Gastrocnemius medialis (tissue), 4 donors: Measurements from ENCODE around the gene IL31. TPM values are rescaled to one million over a fixed set of nuclear protein-coding genes. Genes with fewer than 3 reads are reported as not detected.
A peak's percentile ranks its signal among the peaks of the same experiment; 100 is the strongest.
"Not testable (repeated sequence)": the region's sequence is repeated elsewhere in the genome, so short reads cannot be mapped to it uniquely, and the experiment has no call there.

Experiments used
- ATAC-seq, 2 donors: fragments of 150-250 bp; one replicate each; pipeline ENCODE4 v1.9.1; 2016
- DNase-seq, 2 donors: peaks; one replicate each; pipeline ENCODE4 v3.0.0-alpha.2; 2019
- H3K27ac ChIP-seq, 4 donors: fragments of 200-600 bp; sonication (generic); 1 replicate in 1 of 4; 2 replicates in 3 of 4; pipeline ENCODE4 v1.5.1; 2016 to 2018; ENCODE audit warnings: mild to moderate bottlenecking in 2 of 4, moderate library complexity in 1 of 4
- H3K27me3 ChIP-seq, 3 donors: fragments of 200-600 bp; sonication (generic) in 2 of 3; 1 replicate in 1 of 3; 2 replicates in 2 of 3; pipeline versions ENCODE4 v1.5.1 to v1.6.0; 2016 to 2019; ENCODE audit warnings: mild to moderate bottlenecking in 1 of 3, moderate library complexity in 1 of 3
- H3K36me3 ChIP-seq, 2 donors: fragments of 200-600 bp; sonication (generic) in 1 of 2; one replicate each; pipeline ENCODE4 v1.5.1; 2017 to 2018
- H3K4me1 ChIP-seq, 2 donors: fragments of 200-600 bp; sonication (generic) in 1 of 2; one replicate each; pipeline ENCODE4 v1.5.1; 2016 to 2017; ENCODE audit warnings: mild to moderate bottlenecking in 2 of 2
- H3K4me3 ChIP-seq, 4 donors: fragments of 200-600 bp; sonication (generic) in 3 of 4; 1 replicate in 1 of 4; 2 replicates in 3 of 4; pipeline ENCODE4 v1.5.1; 2016 to 2019; ENCODE audit warnings: mild to moderate bottlenecking in 2 of 4
- H3K9me3 ChIP-seq, 3 donors: fragments of 200-600 bp; sonication (generic) in 2 of 3; 1 replicate in 1 of 3; 2 replicates in 2 of 3; pipeline ENCODE4 v1.5.1; 2016 to 2019
- POLR2A ChIP-seq, 2 donors: fragments of 450-650 bp; IDR thresholded peaks; one replicate each; pipeline ENCODE4 v1.6.1; 2017; ENCODE audit warnings: antibody characterized with exemption in 2 of 2, mild to moderate bottlenecking in 2 of 2, moderate library complexity in 2 of 2
- in situ Hi-C, 4 donors: fragments of 200-750 bp; cut with MboI; loops; one replicate each; pipeline versions ENCODE4 v1.15.0 to v1.8.0; 2017; ENCODE audit warnings: low sequenced_read_pairs in 4 of 4
- intact Hi-C: fragments of 100-400 bp; cut with DNase I; formaldehyde crosslinking; loops from one replicate; pipeline ENCODE4 v1.15.1; 2023; ENCODE audit warnings: low total_unique reads
- total RNA-seq, 4 donors: library from RNA; depleted of rRNA; stranded (reverse); fragments of >200 nt; gene quantifications; one replicate each; pipeline versions ENCODE4 v1.1.0 to v1.2.3, GENCODE V29; 2016
- TF ChIP-seq, protein P1 (sequence below), 5 experiments: fragments of 450-650 bp in 3 of 5; fragments of 200-600 bp in 2 of 5; sonication (generic) in 2 of 5; IDR thresholded peaks in 4 of 5; conservative IDR thresholded peaks in 1 of 5; 1 replicate in 4 of 5; 2 replicates in 1 of 5; pipeline ENCODE4 v1.5.1; 2016 to 2019; ENCODE audit warnings: antibody characterized with exemption in 5 of 5, mild to moderate bottlenecking in 3 of 5, moderate library complexity in 3 of 5

The IL31 gene
- total RNA-seq, 4 donors from 2014 or later, result not detected

DNA sequence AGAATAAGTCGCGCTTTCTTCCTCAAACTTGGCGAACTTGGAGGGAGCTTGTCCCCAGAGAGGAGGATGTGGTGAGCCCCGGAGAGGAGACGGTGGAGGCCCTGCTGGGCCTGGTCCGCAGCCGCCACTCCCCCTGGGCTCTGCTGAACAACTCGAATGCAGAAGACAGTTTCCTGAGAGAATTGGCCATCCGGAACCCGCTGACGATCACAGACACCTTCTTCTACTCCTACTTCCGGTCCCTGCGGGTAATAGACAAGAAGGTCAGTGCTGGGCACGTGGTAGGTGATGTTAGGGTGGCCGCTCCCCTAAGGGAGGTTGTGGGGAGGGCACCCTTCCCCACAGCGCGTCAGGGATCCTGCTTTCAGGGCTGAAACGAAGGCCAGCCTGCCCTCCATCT, 10.5 kb upstream of the IL31 start:
- ATAC-seq, result no peak
- TF ChIP-seq POLR2A (IDR thresholded peaks at IDR 0.05), result no peak
- TF ChIP-seq, protein P1, sequence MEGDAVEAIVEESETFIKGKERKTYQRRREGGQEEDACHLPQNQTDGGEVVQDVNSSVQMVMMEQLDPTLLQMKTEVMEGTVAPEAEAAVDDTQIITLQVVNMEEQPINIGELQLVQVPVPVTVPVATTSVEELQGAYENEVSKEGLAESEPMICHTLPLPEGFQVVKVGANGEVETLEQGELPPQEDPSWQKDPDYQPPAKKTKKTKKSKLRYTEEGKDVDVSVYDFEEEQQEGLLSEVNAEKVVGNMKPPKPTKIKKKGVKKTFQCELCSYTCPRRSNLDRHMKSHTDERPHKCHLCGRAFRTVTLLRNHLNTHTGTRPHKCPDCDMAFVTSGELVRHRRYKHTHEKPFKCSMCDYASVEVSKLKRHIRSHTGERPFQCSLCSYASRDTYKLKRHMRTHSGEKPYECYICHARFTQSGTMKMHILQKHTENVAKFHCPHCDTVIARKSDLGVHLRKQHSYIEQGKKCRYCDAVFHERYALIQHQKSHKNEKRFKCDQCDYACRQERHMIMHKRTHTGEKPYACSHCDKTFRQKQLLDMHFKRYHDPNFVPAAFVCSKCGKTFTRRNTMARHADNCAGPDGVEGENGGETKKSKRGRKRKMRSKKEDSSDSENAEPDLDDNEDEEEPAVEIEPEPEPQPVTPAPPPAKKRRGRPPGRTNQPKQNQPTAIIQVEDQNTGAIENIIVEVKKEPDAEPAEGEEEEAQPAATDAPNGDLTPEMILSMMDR (IDR thresholded peaks at IDR 0.05 in 4 of 5, conservative IDR thresholded peaks at IDR 0.05 in 1 of 5), result no peak
- no peaks in the 10 kb centered on the region for H3K4me1 ChIP-seq
- peaks cover 0 to 10% (median 0%) of the 10 kb centered on the region in 3 donors for H3K27me3 ChIP-seq
- intact Hi-C loops, result loop anchor here (5.0 kb wide), 1 partner anchor 42 kb away; no protein-coding TSS in a partner anchor
- H3K27ac ChIP-seq, result no peak overlapping the region
- in situ Hi-C loops, result no loop called here
- H3K4me3 ChIP-seq, result no peak overlapping the region
- H3K36me3 ChIP-seq, result no peaks in the 10 kb centered on the region
- H3K9me3 ChIP-seq, result no peaks in the 10 kb centered on the region
- no peak for DNase-seq

DNA sequence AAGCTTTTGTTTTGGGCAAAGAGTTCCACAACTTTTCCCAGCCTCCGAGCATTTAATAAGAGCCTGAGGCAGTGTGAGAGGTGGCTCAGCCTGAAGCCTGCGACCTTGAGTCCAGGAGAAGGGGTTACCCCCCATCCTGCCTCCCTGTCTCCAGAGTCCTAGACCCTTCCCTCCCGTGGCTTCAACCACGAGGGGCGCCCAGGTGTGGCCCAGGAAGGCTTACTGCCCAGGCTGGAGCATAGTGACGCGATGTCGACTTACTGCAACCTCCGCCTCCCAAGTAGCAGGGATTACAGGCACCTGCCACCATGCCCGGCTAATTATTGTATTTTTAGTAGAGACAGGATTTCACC, 9.5 kb upstream of the IL31 start:
- Histone ChIP-seq H3K4me3 (peak overlapping the region in 3 of 4 donors; percentile 39 to 58 (median 48)), H3K9me3 (no peaks in the 10 kb centered on the region), H3K27ac (no peak overlapping the region), H3K27me3 (peaks cover 0 to 10% (median 0%) of the 10 kb centered on the region in 3 donors), H3K4me1 (no peaks in the 10 kb centered on the region), H3K36me3 (no peaks in the 10 kb centered on the region)
- in situ Hi-C loops (no loop called here), intact Hi-C loops (loop anchor here (5.0 kb wide), 1 partner anchor 41 kb away; no protein-coding TSS in a partner anchor)
- ATAC-seq (no peak), DNase-seq (no peak)
- TF ChIP-seq, protein P1 (IDR thresholded peaks at IDR 0.05 in 4 of 5, conservative IDR thresholded peaks at IDR 0.05 in 1 of 5), result no peak
- no peak for TF ChIP-seq POLR2A (IDR thresholded peaks at IDR 0.05)

DNA sequence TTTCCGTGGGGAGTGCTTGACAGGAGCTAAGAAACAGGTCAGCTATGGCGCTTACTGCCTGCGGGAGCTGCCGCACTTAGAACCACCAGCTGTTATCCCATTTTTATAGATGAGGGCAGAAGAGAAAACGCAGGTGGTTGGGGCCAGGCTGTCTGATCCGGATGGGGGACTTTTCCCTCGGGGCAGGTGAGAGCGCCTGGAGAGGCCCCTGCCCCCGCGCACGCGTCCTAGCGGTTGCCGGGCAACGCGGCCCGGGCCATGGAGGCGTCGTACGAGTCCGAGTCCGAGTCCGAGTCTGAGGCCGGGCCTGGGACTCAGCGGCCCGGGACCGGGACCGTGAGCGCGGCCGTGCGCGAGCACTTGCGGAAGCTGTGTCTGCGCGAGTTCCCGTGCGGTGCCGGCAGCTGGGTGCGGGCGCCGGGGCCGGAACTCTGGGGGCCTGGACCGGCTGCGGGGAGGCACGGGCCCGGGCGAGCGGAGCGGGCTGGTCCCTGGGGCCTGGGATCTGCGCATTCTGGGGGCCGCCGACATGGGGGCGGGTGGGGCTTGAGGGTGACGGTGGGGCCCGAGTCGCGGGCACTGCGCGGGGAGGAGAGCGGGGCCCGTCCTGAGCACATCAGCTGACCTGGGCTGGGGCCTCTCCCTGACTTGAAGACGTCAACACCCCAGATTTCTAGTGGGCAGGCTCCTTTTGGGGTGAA, 9.0 kb upstream of the IL31 start, which contains the start of gene LRRC43:
TSS of gene LRRC43 (plus strand) at position 237 of the 701 bp plus-strand sequence. CDS start at position 259, 22 bp downstream.
- Histone ChIP-seq H3K27ac (no peak within 1 kb of the TSS), H3K4me1 (no peaks in the 10 kb centered on the region), H3K36me3 (no peaks in the 10 kb centered on the region), H3K27me3 (peaks cover 0 to 10% (median 0%) of the 10 kb centered on the region in 3 donors), H3K9me3 (no peaks in the 10 kb centered on the region), H3K4me3 (peak within 1 kb of the TSS; percentile 39 to 64 (median 53))
- DNase-seq, result no peak
- in situ Hi-C loops (no loop called here), intact Hi-C loops (loop anchor here (5.0 kb wide), 1 partner anchor 41 kb away; no protein-coding TSS in a partner anchor)
- peak; percentile 26 to 30 for ATAC-seq
- TF ChIP-seq POLR2A (IDR thresholded peaks at IDR 0.05), result no peak
- TF ChIP-seq, protein P1 (IDR thresholded peaks at IDR 0.05 in 4 of 5, conservative IDR thresholded peaks at IDR 0.05 in 1 of 5), result no peak

DNA sequence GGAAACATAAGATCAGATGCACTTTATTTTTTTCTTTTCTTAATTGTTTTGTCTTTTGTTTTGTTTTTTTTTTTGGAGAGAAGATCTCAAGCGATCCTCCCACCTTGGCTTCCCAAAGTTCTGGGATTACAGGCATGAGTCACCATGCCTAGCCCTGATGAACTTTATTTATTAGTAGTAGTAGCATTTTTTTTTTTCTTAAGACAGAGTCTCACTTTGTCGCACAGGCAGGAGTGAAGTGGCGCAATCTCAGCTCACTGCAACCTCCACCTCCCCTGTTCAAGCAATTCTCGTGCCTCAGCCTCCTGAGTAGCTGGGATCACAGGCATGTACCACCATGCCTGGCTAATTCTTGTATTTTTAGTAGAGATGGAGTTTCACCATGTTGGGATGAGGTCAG, 2.5 kb upstream of the IL31 start:
- H3K4me3 ChIP-seq, H3K27me3 ChIP-seq, ATAC-seq, H3K27ac ChIP-seq, DNase-seq, H3K9me3 ChIP-seq, intact Hi-C loops, H3K36me3 ChIP-seq, H3K4me1 ChIP-seq, in situ Hi-C loops: not testable (repeated sequence)

DNA sequence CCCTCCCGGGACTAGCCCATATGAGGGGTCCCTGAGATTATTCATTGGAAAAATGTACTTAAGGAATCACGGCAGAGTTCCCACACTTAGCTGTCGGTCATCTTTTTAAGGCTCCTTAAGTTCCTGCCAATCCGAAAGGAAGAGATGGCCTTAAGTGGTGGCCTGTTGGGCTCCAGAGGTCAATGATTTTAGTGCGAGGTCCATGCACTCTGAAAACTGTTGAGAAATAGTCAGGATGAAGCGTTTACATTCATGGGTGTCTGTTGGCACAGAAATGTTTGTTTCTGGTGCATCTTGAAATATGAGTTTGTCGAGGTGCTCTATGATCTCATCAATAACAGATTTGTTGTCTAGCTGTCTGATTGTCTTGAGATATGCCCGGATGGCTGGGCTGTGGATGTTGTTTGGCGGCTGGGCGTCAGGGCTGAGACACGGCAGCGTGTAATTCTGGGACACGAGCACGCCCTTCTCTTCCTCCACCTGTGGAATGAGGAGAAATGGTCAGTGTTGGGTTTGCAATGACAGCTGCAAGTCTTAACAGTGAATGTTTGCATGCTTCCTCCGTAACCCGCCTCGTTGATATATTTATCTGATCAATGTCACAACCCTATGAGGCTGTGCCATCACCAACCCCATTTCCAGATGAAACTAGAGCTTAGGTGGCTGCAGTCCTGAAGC, 1.6 kb downstream of the IL31 start:
- no peak overlapping the region for H3K27ac ChIP-seq
- H3K4me1 ChIP-seq, result no peaks in the 10 kb centered on the region
- H3K36me3 ChIP-seq, result no peaks in the 10 kb centered on the region
- ATAC-seq (no peak), DNase-seq (no peak)
- intact Hi-C loops, result no loop called here
- H3K9me3 ChIP-seq, result no peaks in the 10 kb centered on the region
- in situ Hi-C loops, result no loop called here
- H3K27me3 ChIP-seq, result peaks cover 0 to 3% (median 0%) of the 10 kb centered on the region in 3 donors
- TF ChIP-seq, protein P1 (IDR thresholded peaks at IDR 0.05 in 4 of 5, conservative IDR thresholded peaks at IDR 0.05 in 1 of 5), result no peak
- TF ChIP-seq POLR2A (IDR thresholded peaks at IDR 0.05), result no peak
- H3K4me3 ChIP-seq, result no peak overlapping the region
